ENCODE measurements around the gene AHRR. TPM values are rescaled to one million over a fixed set of nuclear protein-coding genes. Genes with fewer than 3 reads are reported as not detected.
A peak's percentile ranks its signal among the peaks of the same experiment; 100 is the strongest.

AHRR gene
- total and polyA plus RNA-seq, 10 of the 15 experiments (the other 5 are each of a cell fraction or from before 2014, with no cell fraction given), result 0.90 to 35.2 (median 19.2) TPM

DNA sequence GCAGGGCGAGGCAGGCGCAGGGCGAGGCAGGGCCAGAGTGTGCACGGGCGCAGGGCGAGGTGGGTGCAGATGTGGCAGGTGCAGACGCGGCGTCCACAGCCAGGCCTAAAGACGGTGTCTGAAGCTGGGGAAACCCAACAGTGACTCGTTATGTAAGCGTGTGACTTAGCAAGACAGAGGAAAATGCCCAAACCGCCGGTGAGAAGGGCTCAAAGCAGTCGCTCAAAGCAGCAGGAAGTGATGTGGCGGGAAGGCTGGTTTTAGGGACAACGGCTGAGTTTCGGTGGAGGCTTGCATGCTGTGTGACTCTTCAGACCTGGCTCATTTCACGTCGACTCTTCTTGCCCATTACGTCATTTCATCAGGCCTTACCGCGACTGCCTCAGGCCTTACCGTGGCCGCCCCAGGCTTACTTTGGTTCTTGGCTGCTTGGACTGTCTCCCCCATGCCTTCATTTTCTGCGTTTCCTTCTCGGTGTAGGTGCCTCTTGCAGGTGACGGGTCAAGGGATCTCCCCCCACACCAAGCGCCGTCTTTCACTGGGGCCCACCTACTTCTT, 71.0 kb downstream of the AHRR start (continued):
- no peak for TF ChIP-seq ZNF217 (IDR thresholded peaks at IDR 0.05)
- TF ChIP-seq, protein P1, sequence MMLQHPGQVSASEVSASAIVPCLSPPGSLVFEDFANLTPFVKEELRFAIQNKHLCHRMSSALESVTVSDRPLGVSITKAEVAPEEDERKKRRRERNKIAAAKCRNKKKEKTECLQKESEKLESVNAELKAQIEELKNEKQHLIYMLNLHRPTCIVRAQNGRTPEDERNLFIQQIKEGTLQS (IDR thresholded peaks at IDR 0.05; ENCODE audit: borderline replicate concordance, extremely low read depth, low read depth, low read length), result no peak
- TF ChIP-seq EED (IDR thresholded peaks at IDR 0.05; ENCODE audit: low read depth), result peak; percentile 96
- TF ChIP-seq ZSCAN29 (IDR thresholded peaks at IDR 0.05), result no peak
- peak; percentile 38 for TF ChIP-seq SP1 (IDR thresholded peaks at IDR 0.05; ENCODE audit: low read depth, low read length)
- TF ChIP-seq HDGF (IDR thresholded peaks at IDR 0.05), result peak; percentile 98
- TF ChIP-seq IKZF2 (IDR thresholded peaks at IDR 0.05), result peak; percentile 90 to 94
- TF ChIP-seq, protein P2, sequence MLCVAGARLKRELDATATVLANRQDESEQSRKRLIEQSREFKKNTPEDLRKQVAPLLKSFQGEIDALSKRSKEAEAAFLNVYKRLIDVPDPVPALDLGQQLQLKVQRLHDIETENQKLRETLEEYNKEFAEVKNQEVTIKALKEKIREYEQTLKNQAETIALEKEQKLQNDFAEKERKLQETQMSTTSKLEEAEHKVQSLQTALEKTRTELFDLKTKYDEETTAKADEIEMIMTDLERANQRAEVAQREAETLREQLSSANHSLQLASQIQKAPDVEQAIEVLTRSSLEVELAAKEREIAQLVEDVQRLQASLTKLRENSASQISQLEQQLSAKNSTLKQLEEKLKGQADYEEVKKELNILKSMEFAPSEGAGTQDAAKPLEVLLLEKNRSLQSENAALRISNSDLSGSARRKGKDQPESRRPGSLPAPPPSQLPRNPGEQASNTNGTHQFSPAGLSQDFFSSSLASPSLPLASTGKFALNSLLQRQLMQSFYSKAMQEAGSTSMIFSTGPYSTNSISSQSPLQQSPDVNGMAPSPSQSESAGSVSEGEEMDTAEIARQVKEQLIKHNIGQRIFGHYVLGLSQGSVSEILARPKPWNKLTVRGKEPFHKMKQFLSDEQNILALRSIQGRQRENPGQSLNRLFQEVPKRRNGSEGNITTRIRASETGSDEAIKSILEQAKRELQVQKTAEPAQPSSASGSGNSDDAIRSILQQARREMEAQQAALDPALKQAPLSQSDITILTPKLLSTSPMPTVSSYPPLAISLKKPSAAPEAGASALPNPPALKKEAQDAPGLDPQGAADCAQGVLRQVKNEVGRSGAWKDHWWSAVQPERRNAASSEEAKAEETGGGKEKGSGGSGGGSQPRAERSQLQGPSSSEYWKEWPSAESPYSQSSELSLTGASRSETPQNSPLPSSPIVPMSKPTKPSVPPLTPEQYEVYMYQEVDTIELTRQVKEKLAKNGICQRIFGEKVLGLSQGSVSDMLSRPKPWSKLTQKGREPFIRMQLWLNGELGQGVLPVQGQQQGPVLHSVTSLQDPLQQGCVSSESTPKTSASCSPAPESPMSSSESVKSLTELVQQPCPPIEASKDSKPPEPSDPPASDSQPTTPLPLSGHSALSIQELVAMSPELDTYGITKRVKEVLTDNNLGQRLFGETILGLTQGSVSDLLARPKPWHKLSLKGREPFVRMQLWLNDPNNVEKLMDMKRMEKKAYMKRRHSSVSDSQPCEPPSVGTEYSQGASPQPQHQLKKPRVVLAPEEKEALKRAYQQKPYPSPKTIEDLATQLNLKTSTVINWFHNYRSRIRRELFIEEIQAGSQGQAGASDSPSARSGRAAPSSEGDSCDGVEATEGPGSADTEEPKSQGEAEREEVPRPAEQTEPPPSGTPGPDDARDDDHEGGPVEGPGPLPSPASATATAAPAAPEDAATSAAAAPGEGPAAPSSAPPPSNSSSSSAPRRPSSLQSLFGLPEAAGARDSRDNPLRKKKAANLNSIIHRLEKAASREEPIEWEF (IDR thresholded peaks at IDR 0.05; ENCODE audit: insufficient replicate concordance, low read depth, low read length), result no peak
- TF ChIP-seq TCF7 (IDR thresholded peaks at IDR 0.05; ENCODE audit: borderline replicate concordance), result no peak
- TF ChIP-seq RAD51 (IDR thresholded peaks at IDR 0.05), result no peak
- TF ChIP-seq SREBF1 (IDR thresholded peaks at IDR 0.05; ENCODE audit: low read length), result no peak
- peak; percentile 74 for TF ChIP-seq TCF12 (IDR thresholded peaks at IDR 0.05; ENCODE audit: low read depth, low read length)
- no peak for TF ChIP-seq CBX3 (IDR thresholded peaks at IDR 0.05; ENCODE audit: borderline replicate concordance, low read depth)
- TF ChIP-seq STAT3 (IDR thresholded peaks at IDR 0.05; ENCODE audit: low read depth, low read length), result 0 out of 2 replicates have a peak, but pooled peaks have one; percentile 36
- TF ChIP-seq SMARCA5 (IDR thresholded peaks at IDR 0.05), result peak; percentile 5; the same call in 1 of the 2 replicates
- 0 out of 2 replicates have a peak, but pooled peaks have one; percentile 35 for TF ChIP-seq TAF1 (IDR thresholded peaks at IDR 0.05; ENCODE audit: borderline replicate concordance, low read depth, low read length)
- no peak for TF ChIP-seq RFX5 (IDR thresholded peaks at IDR 0.05; ENCODE audit: low read depth, low read length)
- TF ChIP-seq FOS (IDR thresholded peaks at IDR 0.05; ENCODE audit: borderline replicate concordance, extremely low read depth, insufficient read length), result no peak
- TF ChIP-seq, protein P3, sequence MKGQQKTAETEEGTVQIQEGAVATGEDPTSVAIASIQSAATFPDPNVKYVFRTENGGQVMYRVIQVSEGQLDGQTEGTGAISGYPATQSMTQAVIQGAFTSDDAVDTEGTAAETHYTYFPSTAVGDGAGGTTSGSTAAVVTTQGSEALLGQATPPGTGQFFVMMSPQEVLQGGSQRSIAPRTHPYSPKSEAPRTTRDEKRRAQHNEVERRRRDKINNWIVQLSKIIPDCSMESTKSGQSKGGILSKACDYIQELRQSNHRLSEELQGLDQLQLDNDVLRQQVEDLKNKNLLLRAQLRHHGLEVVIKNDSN (IDR thresholded peaks at IDR 0.05; ENCODE audit: borderline replicate concordance, extremely low read length, insufficient read depth, low read depth, low read length), result no peak
- TF ChIP-seq BMI1 (IDR thresholded peaks at IDR 0.05; ENCODE audit: borderline replicate concordance), result no peak
- TF ChIP-seq, protein P4, sequence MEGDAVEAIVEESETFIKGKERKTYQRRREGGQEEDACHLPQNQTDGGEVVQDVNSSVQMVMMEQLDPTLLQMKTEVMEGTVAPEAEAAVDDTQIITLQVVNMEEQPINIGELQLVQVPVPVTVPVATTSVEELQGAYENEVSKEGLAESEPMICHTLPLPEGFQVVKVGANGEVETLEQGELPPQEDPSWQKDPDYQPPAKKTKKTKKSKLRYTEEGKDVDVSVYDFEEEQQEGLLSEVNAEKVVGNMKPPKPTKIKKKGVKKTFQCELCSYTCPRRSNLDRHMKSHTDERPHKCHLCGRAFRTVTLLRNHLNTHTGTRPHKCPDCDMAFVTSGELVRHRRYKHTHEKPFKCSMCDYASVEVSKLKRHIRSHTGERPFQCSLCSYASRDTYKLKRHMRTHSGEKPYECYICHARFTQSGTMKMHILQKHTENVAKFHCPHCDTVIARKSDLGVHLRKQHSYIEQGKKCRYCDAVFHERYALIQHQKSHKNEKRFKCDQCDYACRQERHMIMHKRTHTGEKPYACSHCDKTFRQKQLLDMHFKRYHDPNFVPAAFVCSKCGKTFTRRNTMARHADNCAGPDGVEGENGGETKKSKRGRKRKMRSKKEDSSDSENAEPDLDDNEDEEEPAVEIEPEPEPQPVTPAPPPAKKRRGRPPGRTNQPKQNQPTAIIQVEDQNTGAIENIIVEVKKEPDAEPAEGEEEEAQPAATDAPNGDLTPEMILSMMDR (IDR thresholded peaks at IDR 0.05 in 2 of 3, conservative IDR thresholded peaks at IDR 0.05 in 1 of 3; ENCODE audit: control insufficient read depth in 2 of 3, extremely low read depth in 1 of 3, insufficient read depth in 1 of 3, low read depth in 3 of 3, low read length in 3 of 3), result no peak
- TF ChIP-seq NFIC (IDR thresholded peaks at IDR 0.05; ENCODE audit: low read depth, low read length), result peak; percentile 69
- TF ChIP-seq GATAD2B (conservative IDR thresholded peaks at IDR 0.05; ENCODE audit: low read depth), result peak; percentile 40
- 0 out of 2 replicates have a peak, but pooled peaks have one; percentile 58 for TF ChIP-seq TARDBP (IDR thresholded peaks at IDR 0.05; ENCODE audit: borderline replicate concordance)
- TF ChIP-seq CHD1 (IDR thresholded peaks at IDR 0.05; ENCODE audit: low read depth, low read length), result no peak

Data from GM12878 (cell line).